Gastrocnemius medialis (tissue), 4 donors: ENCODE results near the gene LAMA2. TPM values are rescaled to one million over a fixed set of nuclear protein-coding genes. Genes with fewer than 3 reads are reported as not detected.
A peak's percentile ranks its signal among the peaks of the same experiment; 100 is the strongest.

Experiments used
- ATAC-seq, 2 donors: fragments of 150-250 bp; one replicate each; pipeline ENCODE4 v1.9.1; 2016
- DNase-seq, 2 donors: peaks; one replicate each; pipeline ENCODE4 v3.0.0-alpha.2; 2019
- H3K27ac ChIP-seq, 4 donors: fragments of 200-600 bp; sonication (generic); 1 replicate in 1 of 4; 2 replicates in 3 of 4; pipeline ENCODE4 v1.5.1; 2016 to 2018; ENCODE audit warnings: mild to moderate bottlenecking in 2 of 4, moderate library complexity in 1 of 4
- H3K27me3 ChIP-seq, 3 donors: fragments of 200-600 bp; sonication (generic) in 2 of 3; 1 replicate in 1 of 3; 2 replicates in 2 of 3; pipeline versions ENCODE4 v1.5.1 to v1.6.0; 2016 to 2019; ENCODE audit warnings: mild to moderate bottlenecking in 1 of 3, moderate library complexity in 1 of 3
- H3K36me3 ChIP-seq, 2 donors: fragments of 200-600 bp; sonication (generic) in 1 of 2; one replicate each; pipeline ENCODE4 v1.5.1; 2017 to 2018
- H3K4me1 ChIP-seq, 2 donors: fragments of 200-600 bp; sonication (generic) in 1 of 2; one replicate each; pipeline ENCODE4 v1.5.1; 2016 to 2017; ENCODE audit warnings: mild to moderate bottlenecking in 2 of 2
- H3K4me3 ChIP-seq, 4 donors: fragments of 200-600 bp; sonication (generic) in 3 of 4; 1 replicate in 1 of 4; 2 replicates in 3 of 4; pipeline ENCODE4 v1.5.1; 2016 to 2019; ENCODE audit warnings: mild to moderate bottlenecking in 2 of 4
- H3K9me3 ChIP-seq, 3 donors: fragments of 200-600 bp; sonication (generic) in 2 of 3; 1 replicate in 1 of 3; 2 replicates in 2 of 3; pipeline ENCODE4 v1.5.1; 2016 to 2019
- CTCF ChIP-seq, 5 experiments: fragments of 450-650 bp in 3 of 5; fragments of 200-600 bp in 2 of 5; sonication (generic) in 2 of 5; IDR thresholded peaks in 4 of 5; conservative IDR thresholded peaks in 1 of 5; 1 replicate in 4 of 5; 2 replicates in 1 of 5; pipeline ENCODE4 v1.5.1; 2016 to 2019; ENCODE audit warnings: antibody characterized with exemption in 5 of 5, mild to moderate bottlenecking in 3 of 5, moderate library complexity in 3 of 5
- POLR2A ChIP-seq, 2 donors: fragments of 450-650 bp; IDR thresholded peaks; one replicate each; pipeline ENCODE4 v1.6.1; 2017; ENCODE audit warnings: antibody characterized with exemption in 2 of 2, mild to moderate bottlenecking in 2 of 2, moderate library complexity in 2 of 2
- in situ Hi-C, 4 donors: fragments of 200-750 bp; cut with MboI; loops; one replicate each; pipeline versions ENCODE4 v1.15.0 to v1.8.0; 2017; ENCODE audit warnings: low sequenced_read_pairs in 4 of 4
- intact Hi-C: fragments of 100-400 bp; cut with DNase I; formaldehyde crosslinking; loops from one replicate; pipeline ENCODE4 v1.15.1; 2023; ENCODE audit warnings: low total_unique reads
- total RNA-seq, 4 donors: library from RNA; depleted of rRNA; stranded (reverse); fragments of >200 nt; gene quantifications; one replicate each; pipeline versions ENCODE4 v1.1.0 to v1.2.3, GENCODE V29; 2016

Gene LAMA2
- total RNA-seq, 4 donors from 2014 or later, result 52.9 to 113 (median 71.3) TPM

DNA sequence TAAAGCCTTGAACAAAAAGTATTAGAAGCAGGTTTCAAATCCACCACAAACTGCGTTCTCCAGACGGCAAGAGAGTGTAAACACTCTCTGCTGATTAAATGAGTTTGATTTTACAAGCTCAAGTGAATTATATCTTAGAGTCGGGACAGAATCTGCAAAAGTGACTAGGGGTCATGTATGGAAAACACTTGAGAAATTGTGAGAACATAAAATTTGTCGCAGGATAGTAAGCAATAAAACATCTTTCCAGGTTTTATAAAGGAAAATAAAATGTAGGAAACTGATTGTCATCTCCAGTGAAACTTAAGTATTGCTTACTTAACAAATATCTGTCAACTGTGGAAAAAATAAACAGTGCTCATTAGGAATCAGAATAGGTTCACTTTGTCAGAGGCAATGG, 452.9 kb downstream of the LAMA2 start:
- H3K36me3 ChIP-seq, result no peaks in the 10 kb centered on the region
- H3K4me3 ChIP-seq, result no peak overlapping the region
- no peak for DNase-seq
- H3K9me3 ChIP-seq, result no peaks in the 10 kb centered on the region
- H3K27ac ChIP-seq, result no peak overlapping the region
- no peaks in the 10 kb centered on the region for H3K27me3 ChIP-seq
- no peak for TF ChIP-seq POLR2A (IDR thresholded peaks at IDR 0.05)
- TF ChIP-seq CTCF (IDR thresholded peaks at IDR 0.05 in 4 of 5, conservative IDR thresholded peaks at IDR 0.05 in 1 of 5), result no peak
- in situ Hi-C loops (no loop called here), intact Hi-C loops (no loop called here)
- ATAC-seq, result no peak
- no peaks in the 10 kb centered on the region for H3K4me1 ChIP-seq

DNA sequence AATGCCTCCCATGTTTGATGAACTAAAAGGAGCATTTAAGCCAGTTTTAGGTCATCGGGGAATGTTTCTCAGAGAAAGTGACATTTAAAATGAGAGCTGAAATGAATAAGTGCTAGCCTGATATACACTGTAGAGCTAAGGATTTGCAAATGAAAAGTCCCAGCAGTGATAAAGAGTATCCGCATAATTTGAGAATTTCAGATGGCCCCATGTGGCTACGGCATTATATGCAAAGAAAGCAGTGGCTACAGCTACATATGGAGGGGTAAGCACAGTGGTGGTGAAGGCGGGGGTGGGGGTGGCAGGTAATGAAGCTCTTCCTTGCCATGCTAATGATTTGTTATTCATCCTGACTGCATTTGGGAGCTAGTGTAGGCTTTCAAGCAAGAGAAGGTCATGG, 455.7 kb downstream of the LAMA2 start:
- no peaks in the 10 kb centered on the region for H3K27me3 ChIP-seq
- ATAC-seq (no peak), DNase-seq (no peak)
- intact Hi-C loops, result no loop called here
- H3K27ac ChIP-seq, result no peak overlapping the region
- H3K4me3 ChIP-seq, result no peak overlapping the region
- TF ChIP-seq CTCF (IDR thresholded peaks at IDR 0.05 in 4 of 5, conservative IDR thresholded peaks at IDR 0.05 in 1 of 5), result no peak
- TF ChIP-seq POLR2A (IDR thresholded peaks at IDR 0.05), result no peak
- in situ Hi-C loops, result no loop called here
- H3K4me1 ChIP-seq, result no peaks in the 10 kb centered on the region
- H3K9me3 ChIP-seq, result no peaks in the 10 kb centered on the region
- H3K36me3 ChIP-seq, result no peaks in the 10 kb centered on the region

DNA sequence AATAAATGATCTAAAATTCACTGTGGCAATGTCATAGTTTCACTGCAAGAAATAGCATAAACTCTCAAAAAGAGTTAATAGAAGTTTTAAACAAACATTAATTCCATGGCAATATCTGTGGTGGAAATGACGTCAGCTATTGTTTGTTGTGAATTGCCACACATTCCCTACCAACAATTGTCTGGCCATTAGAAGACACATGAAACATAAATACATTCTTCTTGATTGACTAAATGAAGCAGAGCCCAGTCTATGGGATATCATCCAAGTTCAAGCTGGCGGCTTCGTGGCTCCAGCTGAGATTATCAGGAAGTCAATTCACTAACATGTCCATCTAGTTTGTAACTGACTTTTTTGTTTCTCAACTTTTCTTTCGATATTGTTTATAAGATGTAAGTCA, 458.0 kb downstream of the LAMA2 start:
- no peaks in the 10 kb centered on the region for H3K27me3 ChIP-seq
- no peak overlapping the region for H3K27ac ChIP-seq
- H3K36me3 ChIP-seq, result no peaks in the 10 kb centered on the region
- no peak for DNase-seq
- intact Hi-C loops (no loop called here), in situ Hi-C loops (no loop called here)
- H3K4me3 ChIP-seq, result no peak overlapping the region
- ATAC-seq, result no peak
- H3K4me1 ChIP-seq, result no peaks in the 10 kb centered on the region
- no peak for TF ChIP-seq POLR2A (IDR thresholded peaks at IDR 0.05)
- TF ChIP-seq CTCF (IDR thresholded peaks at IDR 0.05 in 4 of 5, conservative IDR thresholded peaks at IDR 0.05 in 1 of 5), result no peak
- no peaks in the 10 kb centered on the region for H3K9me3 ChIP-seq

DNA sequence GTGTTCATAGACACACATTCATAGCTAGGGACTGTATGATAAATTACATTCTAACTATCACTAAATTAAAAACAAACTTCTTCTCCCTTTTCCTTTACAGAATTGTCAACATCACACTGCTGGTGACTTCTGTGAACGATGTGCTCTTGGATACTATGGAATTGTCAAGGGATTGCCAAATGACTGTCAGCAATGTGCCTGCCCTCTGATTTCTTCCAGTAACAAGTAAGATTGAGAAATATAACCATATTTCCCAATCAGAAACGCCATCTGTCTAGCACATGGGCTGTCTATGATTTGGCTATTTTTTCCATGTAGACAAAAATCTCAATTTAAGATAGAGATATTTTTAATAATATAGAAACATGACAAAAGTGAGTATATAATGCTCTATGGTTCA, 459.3 kb downstream of the LAMA2 start:
- intact Hi-C loops, result no loop called here

More for the DNA sequence above, 459.3 kb downstream of the LAMA2 start:
- Histone ChIP-seq H3K4me1 (no peaks in the 10 kb centered on the region), H3K27me3 (no peaks in the 10 kb centered on the region), H3K4me3 (no peak overlapping the region), H3K36me3 (no peaks in the 10 kb centered on the region), H3K9me3 (no peaks in the 10 kb centered on the region), H3K27ac (no peak overlapping the region)
- in situ Hi-C loops, result no loop called here
- TF ChIP-seq CTCF (IDR thresholded peaks at IDR 0.05 in 4 of 5, conservative IDR thresholded peaks at IDR 0.05 in 1 of 5), result no peak
- no peak for TF ChIP-seq POLR2A (IDR thresholded peaks at IDR 0.05)
- ATAC-seq (peak; percentile 42 to 76), DNase-seq (peak in 1 of 2 donors; percentile 40)
